ENCODE results near the gene TBCC. TPM values are rescaled to one million over a fixed set of nuclear protein-coding genes. Genes with fewer than 3 reads are reported as not detected.

The TBCC gene
- total and polyA plus RNA-seq, 2 of the 13 experiments (the other 11 are each of a cell fraction or from before 2014, with no cell fraction given) = 14.8 to 36.1 TPM

DNA sequence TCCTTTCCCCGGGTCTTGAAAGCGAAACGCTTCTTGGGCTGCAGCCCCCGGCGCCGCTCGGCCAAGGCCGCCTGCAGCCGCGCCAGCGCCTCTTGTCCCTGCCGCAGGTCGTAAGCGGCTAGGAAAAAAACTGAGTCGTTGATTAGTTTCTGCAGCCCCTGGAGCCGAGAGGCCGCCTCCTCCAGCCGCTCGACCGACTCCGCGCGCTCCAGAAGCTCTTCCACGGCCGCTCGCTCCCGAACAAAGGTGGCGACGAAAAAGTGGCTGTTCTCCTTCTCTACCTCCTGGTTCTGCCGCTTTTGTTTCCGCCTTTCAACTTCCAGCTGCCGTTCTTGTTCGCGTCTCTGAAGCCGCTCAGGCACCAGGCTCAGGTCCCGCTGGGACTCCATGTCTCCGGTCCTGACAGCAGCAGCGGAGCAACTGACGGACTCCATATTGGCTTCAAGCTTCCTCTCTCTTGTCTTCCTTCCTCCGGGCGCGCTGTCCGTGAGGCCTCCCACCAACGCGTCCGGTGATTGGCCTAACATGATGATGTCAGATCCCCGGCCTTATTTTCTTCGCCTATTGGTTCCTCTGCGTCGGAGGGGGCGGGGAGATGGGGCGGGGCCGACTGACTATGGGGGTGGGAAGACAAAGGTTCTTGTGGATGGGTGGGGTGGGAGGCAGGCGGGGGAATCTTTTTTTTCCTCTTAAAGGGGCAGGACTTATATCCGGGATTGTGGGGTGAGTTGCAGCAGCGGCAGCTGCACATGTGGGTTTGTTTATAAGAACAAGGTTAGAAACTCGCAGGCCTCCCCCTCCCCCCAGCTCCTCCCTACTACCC is at the start of gene TBCC (continued):
- TF ChIP-seq, protein P1, sequence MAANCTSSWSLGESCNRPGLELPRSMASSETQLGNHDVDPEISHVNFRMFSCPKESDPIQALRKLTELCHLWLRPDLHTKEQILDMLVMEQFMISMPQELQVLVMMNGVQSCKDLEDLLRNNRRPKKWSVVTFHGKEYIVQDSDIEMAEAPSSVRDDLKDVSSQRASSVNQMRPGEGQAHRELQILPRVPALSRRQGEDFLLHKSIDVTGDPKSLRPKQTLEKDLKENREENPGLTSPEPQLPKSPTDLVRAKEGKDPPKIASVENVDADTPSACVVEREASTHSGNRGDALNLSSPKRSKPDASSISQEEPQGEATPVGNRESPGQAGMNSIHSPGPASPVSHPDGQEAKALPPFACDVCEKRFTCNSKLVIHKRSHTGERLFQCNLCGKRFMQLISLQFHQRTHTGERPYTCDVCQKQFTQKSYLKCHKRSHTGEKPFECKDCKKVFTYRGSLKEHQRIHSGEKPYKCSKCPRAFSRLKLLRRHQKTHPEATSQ (CRISPR knock-in tag; IDR thresholded peaks at IDR 0.05; ENCODE audit: borderline replicate concordance) = peak; percentile 70; the same call in 1 of the 2 replicates
- TF ChIP-seq MYC (CRISPR knock-in tag; IDR thresholded peaks at IDR 0.05; ENCODE audit: borderline replicate concordance) = 0 out of 2 replicates have a peak, but pooled peaks have one; percentile 16
- TF ChIP-seq, protein P2, sequence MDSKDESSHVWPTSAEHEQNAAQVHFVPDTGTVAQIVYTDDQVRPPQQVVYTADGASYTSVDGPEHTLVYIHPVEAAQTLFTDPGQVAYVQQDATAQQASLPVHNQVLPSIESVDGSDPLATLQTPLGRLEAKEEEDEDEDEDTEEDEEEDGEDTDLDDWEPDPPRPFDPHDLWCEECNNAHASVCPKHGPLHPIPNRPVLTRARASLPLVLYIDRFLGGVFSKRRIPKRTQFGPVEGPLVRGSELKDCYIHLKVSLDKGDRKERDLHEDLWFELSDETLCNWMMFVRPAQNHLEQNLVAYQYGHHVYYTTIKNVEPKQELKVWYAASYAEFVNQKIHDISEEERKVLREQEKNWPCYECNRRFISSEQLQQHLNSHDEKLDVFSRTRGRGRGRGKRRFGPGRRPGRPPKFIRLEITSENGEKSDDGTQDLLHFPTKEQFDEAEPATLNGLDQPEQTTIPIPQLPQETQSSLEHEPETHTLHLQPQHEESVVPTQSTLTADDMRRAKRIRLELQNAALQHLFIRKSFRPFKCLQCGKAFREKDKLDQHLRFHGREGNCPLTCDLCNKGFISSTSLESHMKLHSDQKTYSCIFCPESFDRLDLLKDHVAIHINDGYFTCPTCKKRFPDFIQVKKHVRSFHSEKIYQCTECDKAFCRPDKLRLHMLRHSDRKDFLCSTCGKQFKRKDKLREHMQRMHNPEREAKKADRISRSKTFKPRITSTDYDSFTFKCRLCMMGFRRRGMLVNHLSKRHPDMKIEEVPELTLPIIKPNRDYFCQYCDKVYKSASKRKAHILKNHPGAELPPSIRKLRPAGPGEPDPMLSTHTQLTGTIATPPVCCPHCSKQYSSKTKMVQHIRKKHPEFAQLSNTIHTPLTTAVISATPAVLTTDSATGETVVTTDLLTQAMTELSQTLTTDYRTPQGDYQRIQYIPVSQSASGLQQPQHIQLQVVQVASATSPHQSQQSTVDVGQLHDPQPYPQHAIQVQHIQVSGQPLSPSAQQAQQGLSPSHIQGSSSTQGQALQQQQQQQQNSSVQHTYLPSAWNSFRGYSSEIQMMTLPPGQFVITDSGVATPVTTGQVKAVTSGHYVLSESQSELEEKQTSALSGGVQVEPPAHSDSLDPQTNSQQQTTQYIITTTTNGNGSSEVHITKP (CRISPR knock-in tag; IDR thresholded peaks at IDR 0.05; ENCODE audit: low read depth) = no peak; the same call in 1 of the 2 replicates
- peak; percentile 22 for TF ChIP-seq RBM39 (IDR thresholded peaks at IDR 0.05; ENCODE audit: low read depth, low read length, poor library complexity, severe bottlenecking)
- TF ChIP-seq CENPT (CRISPR knock-in tag; IDR thresholded peaks at IDR 0.05; ENCODE audit: low read depth) = peak; percentile 28
- TF ChIP-seq ZNF615 (CRISPR knock-in tag; IDR thresholded peaks at IDR 0.05; ENCODE audit: borderline replicate concordance) = peak; percentile 85
- TF ChIP-seq REPIN1 (CRISPR knock-in tag; IDR thresholded peaks at IDR 0.05; ENCODE audit: borderline replicate concordance, low read depth) = peak; percentile 70; the same call in 1 of the 2 replicates
- TF ChIP-seq ZBTB21 (CRISPR knock-in tag; IDR thresholded peaks at IDR 0.05) = no peak
- no peak for TF ChIP-seq NAIF1 (CRISPR knock-in tag; IDR thresholded peaks at IDR 0.05; ENCODE audit: borderline replicate concordance)
- no peak for TF ChIP-seq ZNF24 (IDR thresholded peaks at IDR 0.05)
- TF ChIP-seq, protein P3, sequence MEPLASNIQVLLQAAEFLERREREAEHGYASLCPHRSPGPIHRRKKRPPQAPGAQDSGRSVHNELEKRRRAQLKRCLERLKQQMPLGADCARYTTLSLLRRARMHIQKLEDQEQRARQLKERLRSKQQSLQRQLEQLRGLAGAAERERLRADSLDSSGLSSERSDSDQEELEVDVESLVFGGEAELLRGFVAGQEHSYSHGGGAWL (CRISPR knock-in tag; IDR thresholded peaks at IDR 0.05) = peak; percentile 65
- TF ChIP-seq KDM4B (CRISPR knock-in tag; IDR thresholded peaks at IDR 0.05) = peak; percentile 28; the same call in 1 of the 2 replicates
- no peak for TF ChIP-seq PCBP1 (IDR thresholded peaks at IDR 0.05; ENCODE audit: borderline replicate concordance, low read depth, low read length)
- no peak; the same call in 1 of the 2 replicates for TF ChIP-seq ZNF563 (CRISPR knock-in tag; IDR thresholded peaks at IDR 0.05)
- TF ChIP-seq ZNF605 (CRISPR knock-in tag; IDR thresholded peaks at IDR 0.05) = peak; percentile 80
- TF ChIP-seq ZKSCAN1 (IDR thresholded peaks at IDR 0.05; ENCODE audit: low read length) = no peak
- peak; percentile 72 for TF ChIP-seq DR1 (CRISPR knock-in tag; IDR thresholded peaks at IDR 0.05)
- TF ChIP-seq, protein P4, sequence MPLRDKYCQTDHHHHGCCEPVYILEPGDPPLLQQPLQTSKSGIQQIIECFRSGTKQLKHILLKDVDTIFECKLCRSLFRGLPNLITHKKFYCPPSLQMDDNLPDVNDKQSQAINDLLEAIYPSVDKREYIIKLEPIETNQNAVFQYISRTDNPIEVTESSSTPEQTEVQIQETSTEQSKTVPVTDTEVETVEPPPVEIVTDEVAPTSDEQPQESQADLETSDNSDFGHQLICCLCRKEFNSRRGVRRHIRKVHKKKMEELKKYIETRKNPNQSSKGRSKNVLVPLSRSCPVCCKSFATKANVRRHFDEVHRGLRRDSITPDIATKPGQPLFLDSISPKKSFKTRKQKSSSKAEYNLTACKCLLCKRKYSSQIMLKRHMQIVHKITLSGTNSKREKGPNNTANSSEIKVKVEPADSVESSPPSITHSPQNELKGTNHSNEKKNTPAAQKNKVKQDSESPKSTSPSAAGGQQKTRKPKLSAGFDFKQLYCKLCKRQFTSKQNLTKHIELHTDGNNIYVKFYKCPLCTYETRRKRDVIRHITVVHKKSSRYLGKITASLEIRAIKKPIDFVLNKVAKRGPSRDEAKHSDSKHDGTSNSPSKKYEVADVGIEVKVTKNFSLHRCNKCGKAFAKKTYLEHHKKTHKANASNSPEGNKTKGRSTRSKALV (CRISPR knock-in tag; IDR thresholded peaks at IDR 0.05) = 0 out of 2 replicates have a peak, but pooled peaks have one; percentile 81
- peak; percentile 96 for TF ChIP-seq NFRKB (IDR thresholded peaks at IDR 0.05)
- TF ChIP-seq STAG1 (CRISPR knock-in tag; IDR thresholded peaks at IDR 0.05) = no peak
- no peak for TF ChIP-seq CHCHD3 (CRISPR knock-in tag; IDR thresholded peaks at IDR 0.05)
